Spleen (tissue), 13 donors: ENCODE measurements around the gene POU4F2. TPM values are rescaled to one million over a fixed set of nuclear protein-coding genes. Genes with fewer than 3 reads are reported as not detected.

ENCODE experiments used
- DNase-seq: peaks from one replicate; pipeline ENCODE4 v3.0.0-alpha.2; 2020
- H3K27ac ChIP-seq, 8 donors: fragments of 200-600 bp; sonication (generic) in 7 of 8; 1 replicate in 4 of 8; 2 replicates in 4 of 8; pipeline versions ENCODE4 v1.5.0 to v1.8.0; 2016 to 2021; ENCODE audit warnings: inconsistent platforms in 4 of 8, mild to moderate bottlenecking in 4 of 8, moderate library complexity in 1 of 8
- H3K27me3 ChIP-seq, 7 donors: fragments of 200-600 bp; sonication (generic) in 6 of 7; replicated peaks in 1 of 7; 1 replicate in 4 of 7; 2 replicates in 3 of 7; pipeline versions ENCODE4 v1.5.0 to v1.8.0; 2016 to 2021; ENCODE audit warnings: inconsistent platforms in 3 of 7, mild to moderate bottlenecking in 1 of 7
- H3K36me3 ChIP-seq, 6 donors: fragments of 200-600 bp; sonication (generic) in 5 of 6; 1 replicate in 4 of 6; 2 replicates in 2 of 6; pipeline versions ENCODE4 v1.5.0 to v1.8.0; 2016 to 2021; ENCODE audit warnings: inconsistent platforms in 2 of 6
- H3K4me1 ChIP-seq, 6 donors: fragments of 200-600 bp; sonication (generic) in 5 of 6; 1 replicate in 3 of 6; 2 replicates in 3 of 6; pipeline versions ENCODE4 v1.5.0 to v1.8.0; 2016 to 2021; ENCODE audit warnings: inconsistent platforms in 3 of 6
- H3K4me3 ChIP-seq, 8 donors: fragments of 200-600 bp; sonication (generic) in 7 of 8; 1 replicate in 4 of 8; 2 replicates in 4 of 8; pipeline versions ENCODE4 v1.5.0 to v1.8.0; 2016 to 2021; ENCODE audit warnings: inconsistent platforms in 4 of 8, mild to moderate bottlenecking in 4 of 8, moderate library complexity in 2 of 8
- H3K9me3 ChIP-seq, 8 donors: fragments of 200-600 bp; sonication (generic) in 7 of 8; 1 replicate in 4 of 8; 2 replicates in 4 of 8; pipeline versions ENCODE4 v1.5.0 to v1.8.0; 2016 to 2021; ENCODE audit warnings: inconsistent platforms in 4 of 8
- CTCF ChIP-seq, 11 experiments: fragments of 200-600 bp in 7 of 11; fragments of 450-650 bp in 4 of 11; sonication (generic) in 4 of 11; IDR thresholded peaks in 8 of 11; conservative IDR thresholded peaks in 3 of 11; 1 replicate in 7 of 11; 2 replicates in 4 of 11; pipeline versions ENCODE4 v1.4.0 to v1.8.0; 2016 to 2021; ENCODE audit warnings: antibody characterized with exemption in 11 of 11, inconsistent platforms in 4 of 11, mild to moderate bottlenecking in 1 of 11
- POLR2A ChIP-seq, 3 donors: fragments of 450-650 bp; IDR thresholded peaks; one replicate each; pipeline ENCODE4 v1.5.1; 2017; ENCODE audit warnings: antibody characterized with exemption in 3 of 3, mild to moderate bottlenecking in 1 of 3
- POLR2AphosphoS5 ChIP-seq, 3 donors: sonication (generic); formaldehyde crosslinking; IDR thresholded peaks; one replicate each; pipeline ENCODE4 v1.5.1; 2017; ENCODE audit warnings: antibody characterized with exemption in 3 of 3
- WGBS, 5 donors: extraction: QIAGEN DNeasy Blood & Tissue Kit in 3 of 5; methylation state at CpG; one replicate each; pipeline versions ENCODE4 v1.1.5 to v1.1.7; 2013 to 2018; 5-methylcytosine and 5-hydroxymethylcytosine counted together
- intact Hi-C: fragments of 100-400 bp; cut with DNase I; formaldehyde crosslinking; loops from one replicate; pipeline ENCODE4 v1.15.0; 2023; ENCODE audit warnings: low total_unique reads
- long read RNA-seq, 2 donors: transcript quantifications; one replicate each; lab custom pipeline, GENCODE V29; 2026
- polyA plus RNA-seq, 3 donors: library from polyadenylated mRNA; stranded (reverse); fragments of 200-250 nt; gene quantifications; one replicate each; pipeline ENCODE4 v1.2.1, GENCODE V29; 2013
- total RNA-seq, 7 donors: library from RNA; depleted of rRNA in 3 of 7; stranded (reverse); fragments of >200 nt in 3 of 7; fragmentation: NEBNext Ultra II Directional in 4 of 7; extraction: Animal tissue kit (Norgen Biotek cat#: 25700) in 4 of 7; gene quantifications; one replicate each; pipeline versions ENCODE4 v1.1.0 to v1.2.1, GENCODE V29; 2016 to 2021
- donor health status: healthy with polysubstance abuse.
- donor health status: DM: no; HTN: no; CAD: no; lungs with moderate emphysema.
- donor health status: DM: no; HTN: no; CAD: no.
- donor health status: Bipolar disorder and iron deficiency.
- donor health status: healthy.
- donor health status: DM: no; HTN: no; CAD: no.
- donor health status: DM: yes; HTN: yes; CAD: no.

The POU4F2 gene
- total RNA-seq (not detected), polyA plus RNA-seq (not detected)
- long read RNA-seq, donor 1 = 0 reads
- long read RNA-seq, donor 2 = 0 reads

DNA sequence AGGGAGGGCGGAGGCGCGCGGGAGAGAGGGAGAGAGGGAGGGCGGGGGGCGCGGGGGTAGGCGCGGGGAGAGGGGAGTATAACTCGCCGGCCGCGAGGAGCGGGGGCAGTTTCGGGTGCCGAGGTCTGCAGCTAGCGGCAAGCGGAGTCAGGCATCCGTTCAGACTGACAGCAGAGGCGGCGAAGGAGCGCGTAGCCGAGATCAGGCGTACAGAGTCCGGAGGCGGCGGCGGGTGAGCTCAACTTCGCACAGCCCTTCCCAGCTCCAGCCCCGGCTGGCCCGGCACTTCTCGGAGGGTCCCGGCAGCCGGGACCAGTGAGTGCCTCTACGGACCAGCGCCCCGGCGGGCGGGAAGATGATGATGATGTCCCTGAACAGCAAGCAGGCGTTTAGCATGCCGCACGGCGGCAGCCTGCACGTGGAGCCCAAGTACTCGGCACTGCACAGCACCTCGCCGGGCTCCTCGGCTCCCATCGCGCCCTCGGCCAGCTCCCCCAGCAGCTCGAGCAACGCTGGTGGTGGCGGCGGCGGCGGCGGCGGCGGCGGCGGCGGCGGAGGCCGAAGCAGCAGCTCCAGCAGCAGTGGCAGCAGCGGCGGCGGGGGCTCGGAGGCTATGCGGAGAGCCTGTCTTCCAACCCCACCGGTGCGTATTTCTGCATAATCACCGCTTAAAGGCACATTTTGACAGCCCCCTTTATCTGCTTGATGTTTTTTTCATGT lies at the start of gene POU4F2:
Gene POU4F2 (plus strand): TSS at position 108 of the 720 bp plus-strand sequence. CDS start 248 bp downstream, at position 356.
- H3K4me3 ChIP-seq = peak within 1 kb of the TSS in 6 of 8 donors; percentile 4 to 54 (median 17)
- peaks cover 0 to 6% (median 0%) of the 10 kb centered on the region in 8 donors for H3K9me3 ChIP-seq
- peaks cover 4 to 29% (median 16%) of the 10 kb centered on the region in 6 donors for H3K4me1 ChIP-seq
- DNase-seq = no peak
- WGBS, 5 donors = 2 to 8% (median 4%) methylated on average over 50 to 74 of the region's 74 CpGs
- H3K27ac ChIP-seq = no peak within 1 kb of the TSS
- peaks cover 4 to 100% (median 78%) of the 10 kb centered on the region in 7 donors for H3K27me3 ChIP-seq
- no peak for TF ChIP-seq CTCF (IDR thresholded peaks at IDR 0.05 in 8 of 11, conservative IDR thresholded peaks at IDR 0.05 in 3 of 11)
- TF ChIP-seq POLR2A (IDR thresholded peaks at IDR 0.05) = no peak
- TF ChIP-seq POLR2AphosphoS5 (IDR thresholded peaks at IDR 0.05) = no peak
- intact Hi-C loops = no loop called here
- H3K36me3 ChIP-seq = no peaks in the 10 kb centered on the region

- no peaks in the 10 kb centered on the region for H3K36me3 ChIP-seq
- no peaks in the 10 kb centered on the region for H3K4me1 ChIP-seq
- peaks cover 0 to 14% (median 9%) of the 10 kb centered on the region in 8 donors for H3K9me3 ChIP-seq
- no peak for DNase-seq
- no peak overlapping the region for H3K27ac ChIP-seq
- no peak overlapping the region for H3K4me3 ChIP-seq
- TF ChIP-seq POLR2A (IDR thresholded peaks at IDR 0.05) = no peak
- TF ChIP-seq CTCF (IDR thresholded peaks at IDR 0.05 in 8 of 11, conservative IDR thresholded peaks at IDR 0.05 in 3 of 11) = no peak
- TF ChIP-seq POLR2AphosphoS5 (IDR thresholded peaks at IDR 0.05) = no peak
- intact Hi-C loops = no loop called here
- H3K27me3 ChIP-seq = no peaks in the 10 kb centered on the region
- WGBS, 5 donors = 59 to 74% (median 62%) methylated on average over 3 of the region's 3 CpGs
Observed at GRCh38 chr4:146590801-146591200, 47.9 kb upstream of the POU4F2 start.

DNA sequence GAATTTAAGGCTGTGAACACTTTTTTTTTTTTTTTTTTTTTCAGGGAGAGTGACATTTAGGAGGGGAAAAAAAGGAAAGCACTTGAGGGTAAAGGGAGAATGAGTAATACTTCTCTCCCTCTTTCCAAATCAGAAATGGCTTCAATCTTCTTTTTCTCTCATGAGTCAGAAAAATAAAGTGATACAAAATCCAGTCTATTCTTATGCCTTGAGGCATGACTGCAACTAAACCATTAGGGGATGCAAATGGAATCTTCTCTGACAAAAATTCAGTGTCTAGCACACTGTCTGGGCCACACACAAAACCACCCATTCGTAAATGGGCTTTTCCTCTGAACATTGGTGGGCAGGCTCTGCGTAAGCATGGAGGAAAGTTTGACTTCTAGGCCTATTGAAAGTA lies 46.7 kb upstream of the POU4F2 start:
- WGBS, 5 donors = 80 to 92% (median 83%) methylated on average over 2 of the region's 2 CpGs
- no peak for DNase-seq
- no peak overlapping the region for H3K27ac ChIP-seq
- intact Hi-C loops = no loop called here
- no peaks in the 10 kb centered on the region for H3K4me1 ChIP-seq
- no peaks in the 10 kb centered on the region for H3K27me3 ChIP-seq
- no peak overlapping the region for H3K4me3 ChIP-seq
- TF ChIP-seq CTCF (IDR thresholded peaks at IDR 0.05 in 8 of 11, conservative IDR thresholded peaks at IDR 0.05 in 3 of 11) (no peak), POLR2A (IDR thresholded peaks at IDR 0.05) (no peak), POLR2AphosphoS5 (IDR thresholded peaks at IDR 0.05) (no peak)
- peaks cover 0 to 18% (median 11%) of the 10 kb centered on the region in 8 donors for H3K9me3 ChIP-seq
- H3K36me3 ChIP-seq = no peaks in the 10 kb centered on the region

- no peak for DNase-seq
- intact Hi-C loops = no loop called here
- Histone ChIP-seq H3K27ac (no peak overlapping the region), H3K9me3 (no peaks in the 10 kb centered on the region), H3K4me1 (peaks cover 0 to 11% (median 0%) of the 10 kb centered on the region in 6 donors), H3K36me3 (no peaks in the 10 kb centered on the region), H3K27me3 (peaks cover 0 to 92% (median 48%) of the 10 kb centered on the region in 7 donors), H3K4me3 (no peak overlapping the region)
- 10 to 32% (median 11%) methylated on average over 22 to 28 of the region's 28 CpGs for WGBS, 5 donors
- TF ChIP-seq CTCF (IDR thresholded peaks at IDR 0.05 in 8 of 11, conservative IDR thresholded peaks at IDR 0.05 in 3 of 11) = no peak
- no peak for TF ChIP-seq POLR2AphosphoS5 (IDR thresholded peaks at IDR 0.05)
- no peak for TF ChIP-seq POLR2A (IDR thresholded peaks at IDR 0.05)
Observed at GRCh38 chr4:146632770-146633470, 5.8 kb upstream of the POU4F2 start.
